GM19395 (cell line): Measurements from ENCODE around the gene LY6G6C.

ENCODE experiments used
- ATAC-seq: cut with Tn5 transposase; IDR thresholded peaks from one replicate; pipeline ENCODE4 v1.9.1; 2021; ENCODE audit warnings: mild to moderate bottlenecking, moderate library complexity; ENCODE audit not compliant: unreplicated experiment

LY6G6C gene

DNA sequence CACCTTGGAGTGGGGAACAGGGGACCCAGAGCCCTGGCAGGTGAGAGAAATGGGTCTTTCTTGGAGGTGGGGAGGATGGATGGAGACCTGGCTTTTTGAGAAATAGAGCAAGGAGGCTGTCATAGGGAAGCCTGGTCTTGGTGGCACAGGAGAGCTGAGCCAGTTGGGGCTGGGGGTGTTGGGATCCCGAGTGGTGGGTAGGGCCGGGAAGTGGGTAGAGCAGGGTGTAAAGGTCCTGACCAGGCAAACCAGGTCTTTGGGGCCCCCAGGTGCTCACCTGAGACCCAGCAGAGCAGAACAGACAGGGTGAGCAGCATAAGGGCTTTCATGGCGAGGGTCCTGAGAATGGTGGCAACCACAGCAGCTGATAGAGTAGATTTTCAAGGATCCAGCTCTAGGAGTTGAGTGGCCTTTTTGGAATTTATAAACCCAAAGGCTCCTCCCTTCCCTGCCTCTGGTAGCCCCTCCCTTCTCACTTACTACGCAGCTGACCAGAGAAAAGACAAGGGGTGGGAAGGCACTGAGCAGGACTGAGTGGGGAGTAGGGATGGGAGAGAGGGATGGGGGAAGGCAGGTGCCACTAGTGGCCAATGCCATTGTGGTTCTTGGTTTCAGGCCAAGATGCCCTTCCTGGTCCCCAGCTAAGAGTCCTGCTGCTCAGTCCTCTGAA is at the start of gene LY6G6C:
Gene LY6G6C (minus strand): TSS at position 396 of the 670 bp plus-strand sequence. CDS start 67 bp downstream, at position 329.
- no peak for ATAC-seq

GRCh38 chr6:31770860-31771259 is 49.3 kb upstream of the LY6G6C start:
- ATAC-seq = no peak

- no peak for ATAC-seq
Measured at GRCh38 chr6:31769684-31770371, 48.3 kb upstream of the LY6G6C start.

DNA sequence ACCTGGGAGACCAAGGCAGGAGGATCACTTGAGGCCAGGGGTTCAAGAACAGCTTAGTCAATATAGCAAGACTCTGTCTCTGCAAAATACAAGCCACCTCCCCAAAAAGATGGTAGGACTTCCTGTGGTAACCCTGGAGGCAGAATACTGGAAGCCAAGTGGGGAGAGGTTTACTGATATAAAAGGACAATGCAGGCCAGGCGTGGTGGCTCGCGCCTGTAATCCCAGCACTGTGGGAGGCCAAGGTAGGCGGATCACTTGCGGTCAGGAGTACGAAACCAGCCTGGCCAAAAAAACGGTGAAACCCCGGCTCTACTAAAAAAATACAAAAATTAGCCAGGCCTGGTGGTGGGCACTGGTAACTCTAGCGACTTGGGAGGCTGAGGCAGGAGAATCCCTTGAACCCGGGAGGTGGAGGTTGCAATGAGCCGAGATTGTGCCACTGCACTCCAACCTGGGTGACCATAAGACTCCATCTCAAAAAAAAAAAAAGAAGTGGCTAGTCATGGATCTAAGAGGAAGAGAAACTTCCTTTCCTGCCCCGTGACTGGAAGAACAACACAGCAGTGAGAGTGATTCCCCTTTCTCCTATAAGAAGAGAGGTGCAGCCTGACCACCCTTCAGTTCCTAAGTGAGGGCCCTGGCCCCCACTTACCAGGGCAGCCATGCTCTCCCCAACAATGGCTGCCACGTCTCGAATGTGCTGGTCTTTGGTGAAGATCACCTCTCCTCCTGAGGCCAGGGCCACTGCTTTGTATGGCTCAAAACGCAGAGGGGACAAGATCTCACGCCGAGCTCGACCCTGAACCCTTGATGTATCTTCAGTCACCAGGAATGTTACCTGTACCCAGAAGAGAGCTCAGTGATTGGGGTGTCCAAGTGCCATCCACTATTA is 47.1 kb upstream of the LY6G6C start:
- ATAC-seq = no peak

- ATAC-seq = no peak
Measured at GRCh38 chr6:31767096-31767645, 45.6 kb upstream of the LY6G6C start.

GRCh38 chr6:31765910-31766794 is 44.6 kb upstream of the LY6G6C start:
- no peak for ATAC-seq

- ATAC-seq = no peak
Measured at GRCh38 chr6:31765559-31765909, 44.0 kb upstream of the LY6G6C start.

DNA sequence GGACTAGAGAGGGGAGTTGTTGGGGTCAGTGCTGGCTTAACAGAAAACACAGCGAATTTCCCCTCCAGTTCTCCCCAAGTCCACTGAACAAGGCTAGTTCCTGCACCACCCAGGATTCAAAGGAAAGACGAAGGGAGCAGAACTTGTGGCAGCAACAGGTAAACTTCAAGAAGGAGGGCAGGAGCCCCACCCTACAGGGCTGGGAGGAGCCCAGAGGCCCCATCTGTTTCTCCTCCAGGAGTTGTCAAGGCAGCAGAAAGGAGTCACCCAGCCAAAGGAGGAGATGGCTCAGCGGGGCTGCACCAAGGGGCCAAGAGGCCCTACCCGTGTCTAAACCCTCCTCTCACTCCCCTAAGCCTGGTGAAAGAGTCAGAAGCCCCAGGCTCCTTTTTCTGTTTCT is 42.7 kb upstream of the LY6G6C start:
- ATAC-seq = no peak

GRCh38 chr6:31763619-31763940 is 42.0 kb upstream of the LY6G6C start:
- ATAC-seq = no peak

- no peak for ATAC-seq
Measured at GRCh38 chr6:31762878-31763618, 41.5 kb upstream of the LY6G6C start.

DNA sequence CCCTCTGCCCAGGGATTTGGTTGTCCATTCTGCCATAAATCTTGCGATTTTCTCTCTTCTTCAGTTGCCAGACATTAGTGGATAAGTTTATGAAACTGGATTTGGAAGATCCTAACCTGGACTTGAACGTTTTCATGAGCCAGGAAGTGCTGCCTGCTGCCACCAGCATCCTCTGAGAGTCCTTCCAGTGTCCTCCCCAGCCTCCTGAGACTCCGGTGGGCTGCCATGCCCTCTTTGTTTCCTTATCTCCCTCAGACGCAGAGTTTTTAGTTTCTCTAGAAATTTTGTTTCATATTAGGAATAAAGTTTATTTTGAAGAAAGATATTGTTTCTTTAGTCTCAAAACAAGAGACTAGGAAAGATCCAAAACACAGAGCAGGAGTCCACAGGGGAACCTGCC is 40.8 kb upstream of the LY6G6C start, which contains the start of gene SAPCD1:
Gene SAPCD1 (plus strand): TSS at position 301 of the 400 bp plus-strand sequence. CDS start 399 bp downstream, outside the sequence.
- ATAC-seq = no peak

DNA sequence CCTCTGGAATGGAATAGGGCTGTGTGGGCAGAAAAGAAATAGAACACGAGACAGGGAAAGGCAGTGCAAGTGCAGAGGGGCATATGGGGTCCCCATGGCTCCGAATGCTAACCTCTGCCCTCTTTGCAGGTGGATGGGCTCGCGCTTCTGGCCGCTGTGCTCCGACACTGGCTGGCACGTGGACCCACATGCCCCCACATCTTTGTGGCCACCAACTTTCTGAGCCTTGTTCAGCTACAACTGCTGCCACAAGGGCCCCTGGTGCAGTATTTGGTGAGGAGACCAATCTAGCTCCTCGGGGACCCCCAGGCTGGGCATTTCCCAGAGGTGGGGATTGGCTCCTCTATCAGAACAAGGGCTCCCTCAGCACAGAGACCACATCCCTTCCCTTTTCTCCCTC is 39.8 kb upstream of the LY6G6C start:
- ATAC-seq = no peak

DNA sequence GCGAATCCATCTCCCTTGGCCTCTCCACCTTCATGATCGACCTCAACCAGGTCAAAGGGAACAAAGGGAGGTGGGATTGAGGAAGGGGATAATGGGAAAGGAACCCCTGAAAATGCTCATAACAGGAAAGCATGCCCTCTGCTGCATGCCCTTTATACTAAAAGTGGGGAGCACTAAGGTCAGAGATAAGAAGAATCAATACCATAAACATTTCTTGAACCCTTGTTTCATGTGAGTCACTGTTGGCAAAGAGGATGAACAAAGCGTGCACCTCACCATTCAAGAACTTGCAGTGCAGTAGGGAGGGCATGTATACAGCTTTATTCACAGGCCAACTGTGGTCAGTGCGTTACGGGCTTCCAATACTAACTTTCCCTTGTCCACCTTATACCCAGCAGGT is 39.2 kb upstream of the LY6G6C start:
- ATAC-seq = no peak

DNA sequence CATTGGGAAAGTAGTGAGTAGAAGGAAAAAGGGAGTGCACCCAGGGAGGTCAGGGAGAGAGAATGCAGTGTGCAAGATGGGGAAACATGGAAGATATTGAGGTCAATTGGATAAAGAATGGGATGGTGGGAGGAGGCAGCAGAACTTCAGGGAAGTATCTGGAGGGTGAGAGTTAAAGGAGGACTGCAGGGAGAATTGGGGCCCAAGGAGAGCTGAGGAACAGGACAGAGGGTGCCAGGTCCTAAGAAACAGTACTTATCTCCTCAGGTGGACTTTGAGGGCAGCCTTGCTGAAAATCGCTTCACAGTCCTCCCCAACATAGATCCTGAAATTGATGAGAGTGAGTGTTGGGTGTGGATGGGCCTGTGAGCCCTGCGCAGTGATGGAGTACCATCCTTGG is 36.7 kb upstream of the LY6G6C start:
- ATAC-seq = no peak

DNA sequence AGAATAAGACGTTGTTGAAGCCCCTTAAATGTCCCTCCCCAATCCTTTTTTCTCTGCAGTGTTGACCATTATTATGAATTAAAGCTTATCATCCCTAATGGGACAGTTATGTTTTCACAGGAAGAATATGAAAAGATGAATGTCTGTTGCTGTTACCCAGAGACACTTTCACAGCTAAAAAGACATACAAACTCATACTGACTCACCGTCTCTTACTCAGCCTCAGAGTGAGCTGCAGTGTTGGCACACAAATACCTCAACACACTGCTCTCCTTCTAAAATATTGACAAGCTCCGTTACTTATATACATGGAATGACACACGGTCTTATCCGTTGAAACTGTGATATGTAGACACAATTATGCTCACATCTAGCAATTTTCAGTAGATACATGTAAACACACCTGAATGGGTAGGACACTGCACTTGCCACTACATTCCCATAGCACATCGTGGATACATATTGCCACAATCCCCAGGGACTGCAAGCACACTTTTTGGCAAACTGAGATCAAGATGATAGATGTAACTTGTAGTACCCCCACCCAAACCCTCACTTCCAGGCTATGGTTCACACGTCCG is 31.3 kb upstream of the LY6G6C start:
- ATAC-seq = no peak

- ATAC-seq = no peak
Measured at GRCh38 chr6:31750411-31751022, 29.0 kb upstream of the LY6G6C start.

DNA sequence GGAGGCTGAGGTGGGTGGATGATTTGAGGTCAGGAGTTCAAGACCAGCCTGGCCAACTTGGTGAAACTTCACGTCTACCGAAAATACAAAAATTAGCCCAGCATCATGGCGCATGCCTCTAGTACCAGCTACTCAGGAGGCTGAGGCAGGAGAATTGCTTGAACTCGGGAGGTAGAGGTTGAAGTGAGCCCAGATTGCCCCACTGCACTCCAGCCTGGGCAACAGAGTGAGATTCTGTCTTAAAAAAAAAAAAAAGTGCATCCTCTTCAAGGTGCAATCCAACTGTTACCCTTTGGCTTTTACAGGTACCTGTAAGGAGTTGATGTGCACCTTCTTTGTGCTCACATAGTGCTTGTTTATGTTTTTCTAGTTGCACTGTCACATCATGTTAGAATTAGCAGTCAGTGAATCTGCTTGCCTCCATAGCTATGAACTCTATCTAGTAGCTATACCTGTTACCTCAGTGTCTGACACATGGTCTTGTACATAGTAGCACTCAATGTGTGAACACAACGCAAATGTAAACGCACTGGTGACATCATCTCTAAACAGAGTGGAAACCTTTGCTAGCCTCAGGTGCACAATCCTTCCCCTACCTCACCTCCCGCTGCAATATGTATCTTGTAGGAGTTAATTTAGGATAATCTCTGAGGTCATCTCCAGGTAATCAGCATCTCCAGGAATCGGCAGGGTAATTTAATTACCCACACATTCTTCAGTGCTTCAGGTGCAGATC is 27.9 kb upstream of the LY6G6C start:
- ATAC-seq = no peak

GRCh38 chr6:31744422-31744821 is 22.9 kb upstream of the LY6G6C start:
- no peak for ATAC-seq
